Left cardiac atrium (tissue), 4 donors: ENCODE measurements around the gene SORBS2. TPM values are rescaled to one million over a fixed set of nuclear protein-coding genes. Genes with fewer than 3 reads are reported as not detected.
A peak's percentile ranks its signal among the peaks of the same experiment; 100 is the strongest.
"Not testable (repeated sequence)": the region's sequence is repeated elsewhere in the genome, so short reads cannot be mapped to it uniquely, and the experiment has no call there.

Experiments
- ATAC-seq, 2 donors: fragments of 200-7000 bp; cut with Tn5 transposase; one replicate each; pipeline ENCODE4 v1.9.1; 2020; ENCODE audit warnings: mild to moderate bottlenecking in 2 of 2, moderate library complexity in 2 of 2
- DNase-seq: peaks from one replicate; pipeline ENCODE4 v3.0.0-alpha.2; 2020
- intact Hi-C, 2 donors: fragments of 100-400 bp; cut with DNase I; formaldehyde crosslinking; loops; one replicate each; pipeline versions ENCODE4 v1.14.1 to v1.15.1; 2022 to 2023
- total RNA-seq, 2 donors: library from RNA; stranded (reverse); fragmentation: NEBNext Ultra II Directional; extraction: Animal tissue kit (Norgen Biotek cat#: 25700); gene quantifications; one replicate each; pipeline ENCODE4 v1.2.1, GENCODE V29; 2021
- donor health status: DM: no; HTN: yes; CAD: no.
- donor health status: DM: no; HTN: yes; CAD: no; lungs with severe emphysema.
- donor health status: DM: yes; HTN: yes; CAD: no.
- donor health status: Dilated cardiomyopathy.

The SORBS2 gene
- total RNA-seq, 2 donors from 2014 or later, result 439 to 535 TPM

DNA sequence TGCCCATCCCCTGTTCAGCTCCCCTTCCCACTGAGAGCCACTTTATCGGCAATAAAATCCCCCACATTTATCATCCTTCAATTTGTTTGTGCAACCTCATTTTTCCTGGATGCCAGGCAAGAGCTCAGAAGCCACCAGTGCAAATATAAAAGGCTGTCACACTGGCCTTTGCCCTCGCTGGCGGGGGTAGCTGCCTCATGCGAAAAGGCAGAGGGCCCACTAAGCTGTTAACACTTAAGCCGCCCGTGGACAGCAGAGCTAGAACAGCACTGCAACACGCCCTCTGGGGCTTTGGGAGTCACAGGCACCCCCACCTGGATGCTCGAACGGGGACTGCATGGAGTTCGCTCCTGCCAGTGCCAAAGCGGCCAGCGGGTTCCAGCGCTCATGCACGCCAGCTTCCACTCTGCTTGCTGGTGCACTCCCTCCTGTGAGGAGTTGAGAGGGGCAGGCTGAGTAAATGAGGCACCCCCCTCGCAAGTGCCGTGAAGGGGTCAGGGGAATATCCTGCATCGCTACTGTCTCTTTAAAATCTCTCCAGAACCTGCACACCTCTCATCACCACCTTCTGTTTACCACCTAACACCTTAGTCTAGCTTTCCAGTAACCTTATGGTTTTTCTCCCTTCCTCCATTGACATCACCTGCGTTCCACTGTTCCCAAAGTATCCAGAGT, 99.5 kb downstream of the SORBS2 start:
- ATAC-seq (no peak), DNase-seq (no peak)
- intact Hi-C loops, result no loop called here

DNA sequence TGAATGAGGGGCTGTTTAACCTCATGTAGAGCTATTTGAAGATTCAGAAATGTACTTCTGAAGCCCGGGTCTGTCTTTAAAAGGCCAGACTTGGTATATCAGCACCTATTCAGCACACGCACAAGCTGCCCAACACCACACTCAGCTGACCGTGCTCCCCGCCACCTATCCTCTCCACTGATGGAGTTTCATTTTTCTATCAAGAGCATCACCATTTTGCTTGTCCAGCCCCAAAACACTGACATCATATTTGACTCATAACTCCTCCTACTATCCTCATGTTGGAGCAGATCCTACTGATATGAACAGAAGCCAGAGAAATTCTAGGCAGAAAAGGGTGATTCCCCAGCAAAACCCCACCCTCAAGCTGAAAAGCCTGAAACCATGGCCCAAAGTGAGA, 100.3 kb downstream of the SORBS2 start:
- intact Hi-C loops, result no loop called here
- DNase-seq (no peak), ATAC-seq (no peak)

DNA sequence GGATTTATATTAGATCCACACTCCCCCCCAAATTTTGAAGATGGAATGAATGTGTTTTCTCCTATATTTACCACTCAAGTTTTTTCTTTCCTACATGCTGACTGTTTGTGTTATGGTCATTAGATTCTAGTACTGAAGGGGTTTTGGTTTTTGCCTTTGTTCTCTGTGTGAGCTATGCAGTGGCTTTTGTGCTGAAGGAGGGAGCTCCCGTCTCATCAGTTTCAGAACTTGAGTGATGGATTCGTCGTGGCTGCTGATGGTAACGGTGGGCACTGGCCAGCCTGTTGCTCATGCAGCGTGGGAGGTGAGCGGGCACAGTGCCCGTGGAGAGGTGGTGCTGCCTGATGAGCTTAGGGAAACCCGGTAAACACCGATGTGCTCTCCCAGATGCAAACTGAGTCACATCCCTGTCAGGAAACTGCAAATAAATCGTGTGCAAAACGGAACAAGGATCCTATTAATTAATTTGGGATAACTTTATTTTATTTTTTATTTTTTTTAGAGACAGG, 101.5 kb downstream of the SORBS2 start:
- intact Hi-C loops, result no loop called here

DNA sequence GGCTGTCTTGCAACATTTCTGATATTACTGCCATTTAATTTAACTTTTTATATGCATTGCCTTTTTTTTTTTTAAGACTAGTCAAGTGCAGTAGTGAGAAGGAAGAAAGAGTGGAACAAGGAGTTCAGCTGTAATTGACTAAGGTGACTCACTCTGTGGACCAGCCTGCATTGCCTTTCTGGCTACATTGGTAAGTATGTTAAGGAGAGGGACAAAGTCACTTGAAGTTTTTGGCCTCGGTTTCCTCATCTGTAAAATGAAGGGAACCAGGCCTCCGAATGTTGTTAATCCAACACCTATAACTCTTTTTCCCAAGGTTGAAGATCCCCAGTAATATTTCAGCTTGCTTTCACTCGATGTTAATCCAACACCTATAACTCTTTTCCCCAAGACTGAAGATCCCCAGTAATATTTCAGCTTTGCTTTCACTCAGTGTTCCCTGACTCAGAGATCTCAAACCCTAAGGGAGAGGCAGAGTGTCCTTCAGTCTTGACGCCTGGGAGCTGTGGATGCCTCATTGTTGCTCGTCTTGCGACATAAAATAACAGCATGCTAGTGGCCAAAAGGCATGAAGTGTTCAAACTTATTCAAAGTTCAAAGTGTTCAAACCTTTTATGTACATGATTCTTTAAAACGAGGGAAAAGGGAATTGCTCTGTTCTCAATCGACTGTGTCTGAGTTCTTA, 102.0 kb downstream of the SORBS2 start:
- peak in 1 of 2 donors; percentile 51 for ATAC-seq
- intact Hi-C loops, result no loop called here
- DNase-seq, result no peak

More for the DNA sequence above, 101.5 kb downstream of the SORBS2 start:
- DNase-seq, result peak; percentile 57
- ATAC-seq, result peak; percentile 36 to 85

DNA sequence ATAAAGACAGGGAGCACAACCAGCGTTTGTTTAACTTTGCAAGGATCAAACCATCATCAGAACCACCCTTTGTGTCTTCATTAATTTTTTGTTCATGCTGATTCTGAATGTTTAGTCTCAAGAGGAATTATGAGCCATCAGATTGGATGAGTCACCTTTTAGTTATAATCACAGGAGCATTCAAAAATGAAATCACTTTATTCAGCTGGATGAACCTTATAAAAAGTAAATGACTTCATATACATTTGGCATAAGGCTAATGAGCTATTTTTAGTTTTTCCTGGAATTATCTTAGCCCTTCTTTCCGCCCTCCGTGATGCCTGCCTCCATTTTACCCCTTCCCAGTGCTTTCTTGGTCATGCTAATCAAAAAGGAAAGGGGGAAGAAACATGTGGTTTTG, 103.6 kb downstream of the SORBS2 start:
- no peak for ATAC-seq
- no peak for DNase-seq
- intact Hi-C loops, result no loop called here

DNA sequence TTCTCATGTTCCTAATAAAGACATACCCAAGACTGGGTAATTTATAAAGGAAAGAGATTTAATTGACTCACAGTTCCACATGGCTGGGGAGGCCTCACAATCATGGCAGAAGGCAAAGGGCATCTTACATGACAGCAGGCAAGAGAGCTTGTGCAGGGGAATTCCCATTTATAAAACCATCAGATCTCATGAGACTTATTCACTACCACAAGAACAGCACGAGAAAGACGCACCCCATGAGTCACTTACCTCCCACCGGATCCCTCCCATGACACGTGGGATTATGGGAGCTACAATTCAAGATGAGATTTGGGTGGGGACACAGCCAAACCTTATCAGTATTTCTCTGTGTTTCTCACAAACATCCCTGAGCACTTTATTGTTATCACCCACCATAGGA, 104.4 kb downstream of the SORBS2 start:
- DNase-seq, ATAC-seq, intact Hi-C loops: not testable (repeated sequence)

DNA sequence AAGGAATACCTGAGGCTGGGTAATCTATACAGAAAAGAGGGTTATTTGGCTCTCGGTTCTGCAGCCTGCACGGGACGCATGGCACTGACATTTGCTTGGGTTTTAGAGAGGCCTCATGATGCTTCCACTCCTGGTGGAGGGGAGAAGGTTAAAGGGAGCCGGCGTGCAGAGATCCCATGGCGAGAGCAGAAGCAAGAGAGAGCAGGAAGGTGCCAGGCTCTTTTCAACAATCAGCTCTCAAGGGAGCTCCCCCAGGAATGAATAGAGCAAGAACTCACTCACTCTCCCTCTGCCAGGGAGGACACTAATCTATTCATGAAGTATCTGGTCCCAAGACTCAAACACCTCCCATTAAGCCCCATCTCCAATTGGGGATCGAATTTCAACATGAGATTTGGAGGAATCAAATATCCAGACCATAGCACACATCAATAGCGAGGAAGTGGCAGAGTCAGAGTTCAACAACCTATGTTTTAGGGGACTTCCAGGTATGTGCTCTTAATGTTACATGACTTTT, 109.8 kb downstream of the SORBS2 start:
- ATAC-seq (peak; percentile 29 to 60), DNase-seq (no peak)
- intact Hi-C loops, result no loop called here

DNA sequence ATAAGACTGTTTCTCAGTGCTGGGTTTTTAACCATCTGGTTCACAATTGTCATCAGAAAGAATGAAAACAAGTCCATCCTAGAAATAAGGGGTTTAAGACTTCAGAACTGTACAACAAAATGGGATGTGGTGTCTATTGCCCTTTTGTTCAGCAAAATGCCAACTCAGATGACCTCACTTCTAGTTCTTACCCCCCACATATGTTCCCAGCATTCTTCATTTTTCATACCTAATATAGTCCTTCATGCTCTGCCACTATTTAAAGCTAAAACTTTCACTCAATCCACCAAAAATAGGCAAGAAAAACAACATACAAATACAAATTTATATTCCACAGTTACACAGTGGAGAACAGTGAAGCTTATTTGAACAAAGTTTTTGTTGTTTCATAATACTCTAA, 111.4 kb downstream of the SORBS2 start:
- intact Hi-C loops, result no loop called here
- ATAC-seq (peak in 1 of 2 donors; percentile 28), DNase-seq (no peak)

DNA sequence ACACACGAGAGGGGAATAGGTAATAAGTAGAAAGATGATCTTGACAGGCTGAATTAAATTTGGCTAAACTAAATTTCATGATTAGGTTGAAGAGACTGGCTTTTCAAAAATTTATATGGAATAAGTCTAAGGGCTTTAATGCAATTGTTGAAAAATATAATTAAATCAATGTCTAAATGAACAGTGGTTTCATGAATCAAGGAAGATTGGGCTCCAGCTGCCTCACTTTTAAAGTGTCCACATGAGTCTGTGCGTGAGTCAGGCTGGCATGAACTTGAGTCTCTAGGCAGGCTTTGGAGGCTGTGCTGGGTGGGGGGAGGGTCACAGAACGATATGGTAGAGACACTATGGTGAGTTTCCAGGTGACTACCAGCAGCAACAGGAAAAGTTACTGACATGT, 111.9 kb downstream of the SORBS2 start:
- peak; percentile 36 for DNase-seq
- intact Hi-C loops, result no loop called here
- ATAC-seq, result peak; percentile 61 to 83

DNA sequence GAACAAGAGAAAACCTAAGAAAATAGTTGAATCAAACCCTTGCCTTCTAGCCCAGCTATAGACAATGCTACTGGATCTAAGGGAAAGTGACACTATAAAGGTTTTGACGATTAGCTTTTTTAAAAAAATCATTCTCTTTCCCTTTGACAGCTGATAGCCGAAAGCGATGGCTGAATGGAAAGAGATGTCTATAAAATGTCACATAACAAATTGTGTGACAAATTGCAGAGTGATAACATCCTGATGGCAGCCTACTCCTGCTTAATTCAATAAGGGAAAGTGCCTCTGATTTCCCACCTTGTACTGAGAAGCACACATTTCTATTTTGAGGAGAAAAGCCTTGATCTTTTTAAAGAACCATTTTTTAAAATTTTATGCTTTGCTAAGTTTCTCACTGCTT, 114.5 kb downstream of the SORBS2 start:
- DNase-seq, result no peak
- intact Hi-C loops, result no loop called here
- no peak for ATAC-seq

DNA sequence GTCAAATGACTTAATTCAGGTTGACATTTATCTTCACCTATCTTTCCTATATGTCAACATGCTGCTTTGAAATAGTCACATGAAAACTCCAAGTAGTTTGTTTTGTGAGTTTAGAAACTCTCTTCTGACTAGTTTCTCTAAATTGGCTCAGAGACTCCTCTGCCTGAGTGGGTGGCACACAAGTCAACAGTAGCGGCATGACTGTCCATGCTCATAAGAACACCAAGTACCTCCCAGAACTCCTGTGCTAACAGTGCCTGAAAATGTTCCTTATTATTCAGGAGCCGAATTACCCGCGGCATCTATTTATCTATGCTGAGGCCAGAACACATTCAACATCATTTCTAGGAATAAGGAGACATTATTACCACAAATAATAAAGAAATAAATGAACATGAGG, 116.3 kb downstream of the SORBS2 start:
- intact Hi-C loops, result no loop called here
- peak in 1 of 2 donors; percentile 34 for ATAC-seq
- DNase-seq, result no peak

DNA sequence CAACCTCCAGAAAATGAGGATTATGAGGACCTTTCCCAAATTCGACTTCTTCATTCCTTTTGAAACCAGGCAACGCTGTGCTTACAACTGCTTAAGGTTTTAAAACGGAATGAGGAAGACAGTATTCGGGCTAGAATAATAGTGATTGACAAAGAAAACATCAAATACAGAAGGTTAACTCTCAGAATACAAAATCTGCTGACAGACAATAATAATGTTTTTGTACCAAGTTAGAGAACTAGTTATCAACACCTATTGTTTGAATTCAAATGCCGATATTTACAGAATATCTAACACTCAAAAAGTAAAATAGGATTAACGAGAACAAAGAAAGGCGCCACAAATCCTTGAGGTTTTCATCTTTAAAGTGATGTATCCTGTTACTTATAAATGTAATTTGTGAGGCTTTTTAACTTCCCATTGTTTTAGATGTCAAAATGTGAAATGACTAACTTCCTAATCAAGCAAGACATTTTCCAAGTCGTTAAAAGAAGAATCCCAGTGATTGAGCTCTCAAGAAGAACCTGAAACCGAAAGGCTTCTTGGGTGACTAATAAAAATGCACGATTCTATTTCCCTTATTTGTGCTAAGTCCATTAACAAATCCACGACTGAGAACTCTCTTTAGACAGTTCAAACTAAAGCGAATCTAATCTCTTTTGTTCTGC, 118.3 kb downstream of the SORBS2 start:
- intact Hi-C loops, result no loop called here
- DNase-seq, result no peak
- ATAC-seq, result no peak

DNA sequence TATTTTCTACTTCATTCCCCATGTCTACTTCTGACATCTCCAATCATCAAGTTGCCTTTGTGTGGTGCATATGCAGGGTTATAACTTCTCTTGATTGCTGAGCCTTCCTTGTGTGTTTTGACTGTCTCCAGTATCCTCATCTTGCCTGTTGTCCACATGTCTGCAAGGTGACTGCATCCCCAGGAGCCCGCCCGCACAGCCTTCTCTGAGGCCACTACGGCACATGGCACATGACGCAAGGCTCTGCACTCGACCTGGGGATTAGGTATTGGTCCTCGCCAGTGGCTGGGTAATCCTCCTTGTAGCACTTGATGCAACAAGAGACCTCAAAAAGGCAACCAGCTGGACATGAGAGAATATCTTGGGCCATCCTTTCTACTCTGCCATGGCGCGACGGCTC, 122.6 kb downstream of the SORBS2 start:
- DNase-seq, result no peak
- ATAC-seq, result no peak
- intact Hi-C loops, result no loop called here

DNA sequence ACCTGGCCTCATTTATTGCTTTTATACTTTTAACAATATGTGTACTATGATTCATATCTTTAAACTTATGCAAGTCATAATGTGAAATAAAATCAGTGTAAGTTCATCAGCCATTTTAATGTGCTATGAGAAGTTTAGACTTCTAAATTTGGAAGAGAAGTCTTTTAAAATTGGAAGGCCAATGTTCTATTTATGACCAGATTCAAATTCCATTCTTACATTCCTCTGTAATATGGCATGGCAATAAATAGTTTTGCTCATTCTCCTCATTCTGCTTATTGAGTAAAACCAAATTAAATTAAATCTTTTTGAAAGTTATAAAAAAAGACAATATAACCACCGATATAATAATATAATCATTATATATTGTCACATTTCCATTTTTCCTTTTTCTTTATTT, 126.2 kb downstream of the SORBS2 start:
- DNase-seq, result no peak
- ATAC-seq, result peak in 1 of 2 donors; percentile 39
- intact Hi-C loops, result no loop called here

DNA sequence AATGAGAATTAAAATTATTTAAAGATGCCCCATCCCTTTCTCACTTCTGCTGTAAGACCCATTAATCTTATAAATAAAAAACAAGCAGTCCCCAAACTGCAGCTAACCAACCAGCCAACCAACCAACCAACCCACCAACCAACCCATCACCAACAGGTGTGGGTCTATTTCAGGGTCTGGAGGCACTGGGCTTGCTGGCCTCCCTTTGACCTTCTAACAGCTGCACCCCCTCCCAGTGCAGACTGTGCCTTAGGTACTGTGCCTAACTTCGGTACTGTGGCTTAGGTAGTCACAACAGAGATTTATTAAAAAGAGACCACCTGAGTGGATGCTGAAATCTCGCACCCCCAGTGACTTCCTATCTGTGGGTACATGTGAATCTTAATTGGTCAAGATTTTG, 128.1 kb downstream of the SORBS2 start:
- intact Hi-C loops, result no loop called here
- DNase-seq, result no peak
- peak in 1 of 2 donors; percentile 21 for ATAC-seq

DNA sequence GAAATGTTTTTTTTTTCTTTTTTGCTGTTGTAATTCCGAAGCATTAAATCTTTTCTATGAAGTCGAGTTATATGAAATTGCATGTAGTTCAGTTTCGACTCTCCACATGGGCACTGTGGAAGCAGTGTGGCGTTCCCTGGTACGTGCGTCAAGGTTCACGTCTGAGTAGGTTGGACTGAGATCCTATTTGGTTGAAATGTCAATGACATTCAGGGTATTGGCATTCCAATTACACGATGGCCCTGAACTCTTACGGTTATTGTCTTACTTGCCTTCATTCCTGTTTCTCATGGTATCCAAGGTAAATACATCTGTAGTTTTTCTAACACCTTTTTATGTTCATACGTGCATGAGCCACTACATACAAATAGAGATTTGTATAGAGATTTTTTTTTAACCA, 128.8 kb downstream of the SORBS2 start:
- peak in 1 of 2 donors; percentile 32 for ATAC-seq
- DNase-seq, result no peak
- intact Hi-C loops, result no loop called here

DNA sequence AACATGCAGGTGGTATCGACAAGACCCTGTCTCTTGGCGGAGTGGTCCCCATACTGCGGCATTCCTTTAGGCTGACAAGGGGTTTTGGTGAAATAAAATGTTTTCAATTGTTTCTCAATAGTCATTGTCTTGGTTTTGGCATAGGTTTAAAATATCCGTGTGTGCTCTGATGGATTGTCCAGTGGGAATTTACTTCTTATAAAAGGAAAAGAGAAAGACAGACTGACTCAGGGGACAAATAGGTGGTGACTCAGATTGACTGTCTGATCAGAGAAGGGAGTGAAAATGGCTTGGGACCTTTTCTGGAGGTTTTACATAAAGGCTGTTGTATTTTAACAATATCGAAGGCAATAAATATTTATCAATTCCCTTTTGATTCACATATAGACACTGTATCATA, 129.8 kb downstream of the SORBS2 start:
- intact Hi-C loops, result no loop called here
- DNase-seq, result no peak
- ATAC-seq, result peak in 1 of 2 donors; percentile 55

DNA sequence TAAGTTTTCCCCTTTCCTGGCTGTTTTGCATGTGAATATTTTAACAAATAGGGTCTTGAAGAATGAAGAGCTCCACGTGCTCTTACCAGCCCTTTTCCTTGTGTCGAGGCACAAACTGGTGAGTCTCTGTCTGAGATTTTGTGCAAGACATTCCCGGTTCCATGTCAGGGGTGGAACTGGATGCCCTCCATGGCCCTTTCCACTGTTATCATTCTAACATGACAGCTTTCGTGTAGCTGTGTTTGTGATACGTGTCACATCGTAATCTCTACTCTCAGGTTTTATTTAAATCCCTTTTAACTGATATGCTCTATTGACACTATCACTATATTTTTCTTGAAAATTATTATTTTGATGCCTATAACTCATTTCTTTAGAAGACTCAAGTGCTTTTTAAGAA, 130.4 kb downstream of the SORBS2 start:
- ATAC-seq, result peak in 1 of 2 donors; percentile 76
- DNase-seq, result no peak
- intact Hi-C loops, result no loop called here

DNA sequence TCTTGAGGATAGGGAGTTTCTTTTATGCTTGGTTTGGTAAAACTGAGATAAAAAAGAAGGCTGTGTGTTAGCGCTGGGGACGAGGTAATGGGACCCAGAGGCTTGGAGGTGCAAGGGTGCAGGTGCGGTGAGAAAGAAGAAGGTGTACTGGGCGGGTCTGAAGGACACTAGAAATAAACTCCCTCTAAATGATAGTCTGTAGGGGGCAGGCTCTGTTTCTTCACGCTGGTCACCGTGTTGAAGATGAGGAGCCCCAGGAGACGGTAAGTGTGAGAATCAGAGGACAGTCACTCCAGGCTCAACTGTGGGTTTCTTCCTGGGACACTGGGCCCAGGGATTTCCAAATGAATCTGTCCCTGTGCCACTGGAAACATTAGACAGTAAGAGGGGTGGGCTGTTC, 131.4 kb downstream of the SORBS2 start:
- ATAC-seq (no peak), DNase-seq (no peak)
- intact Hi-C loops, result no loop called here

DNA sequence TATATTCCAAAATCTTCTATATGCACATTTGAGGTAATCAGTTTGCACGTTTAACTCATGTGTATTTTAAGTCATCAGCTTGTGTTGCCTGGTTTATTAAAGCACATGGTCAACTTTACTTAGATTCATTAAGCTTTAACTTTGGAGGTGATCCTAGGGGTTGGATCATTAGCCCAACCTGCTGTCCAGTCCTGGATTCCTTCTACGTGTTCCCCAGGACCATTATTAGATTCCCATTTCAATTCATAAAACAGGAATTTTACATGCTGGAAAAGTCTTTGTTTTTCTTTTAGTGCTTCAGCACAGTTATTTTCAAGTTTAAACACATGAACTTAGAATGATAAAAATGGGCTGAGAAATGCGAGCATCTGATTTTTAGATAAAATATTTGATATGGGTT, 132.5 kb downstream of the SORBS2 start:
- DNase-seq (no peak), ATAC-seq (no peak)
- intact Hi-C loops, result no loop called here
